Measurements from ENCODE around the gene MYH14. TPM values are rescaled to one million over a fixed set of nuclear protein-coding genes. Genes with fewer than 3 reads are reported as not detected.

The MYH14 gene
- total RNA-seq, 1 donor, result not detected

GRCh38 chr19:50167314-50167721, 36.1 kb upstream of the MYH14 start:
- no peak for DNase-seq (ENCODE audit: low read depth)
- no peak for TF ChIP-seq CTCF (IDR thresholded peaks at IDR 0.05; ENCODE audit: insufficient read depth, low read length)
- no peak overlapping the region for H3K4me3 ChIP-seq (ENCODE audit: low read depth, low read length)

GRCh38 chr19:50171752-50172151, 31.7 kb upstream of the MYH14 start:
- DNase-seq (ENCODE audit: low read depth), result no peak
- TF ChIP-seq CTCF (IDR thresholded peaks at IDR 0.05; ENCODE audit: insufficient read depth, low read length), result no peak
- no peak overlapping the region for H3K4me3 ChIP-seq (ENCODE audit: low read depth, low read length)

- no peak for DNase-seq (ENCODE audit: low read depth)
- no peak overlapping the region for H3K4me3 ChIP-seq (ENCODE audit: low read depth, low read length)
- no peak for TF ChIP-seq CTCF (IDR thresholded peaks at IDR 0.05; ENCODE audit: insufficient read depth, low read length)
Observed at GRCh38 chr19:50172726-50173125, 30.7 kb upstream of the MYH14 start.

- TF ChIP-seq CTCF (IDR thresholded peaks at IDR 0.05; ENCODE audit: insufficient read depth, low read length), result no peak
- no peak overlapping the region for H3K4me3 ChIP-seq (ENCODE audit: low read depth, low read length)
- DNase-seq (ENCODE audit: low read depth), result no peak
Observed at GRCh38 chr19:50173127-50173526, 30.3 kb upstream of the MYH14 start.

GRCh38 chr19:50174100-50174793, 29.2 kb upstream of the MYH14 start:
- no peak for DNase-seq (ENCODE audit: low read depth)
- no peak overlapping the region for H3K4me3 ChIP-seq (ENCODE audit: low read depth, low read length)
- TF ChIP-seq CTCF (IDR thresholded peaks at IDR 0.05; ENCODE audit: insufficient read depth, low read length), result no peak

- H3K4me3 ChIP-seq (ENCODE audit: low read depth, low read length), result no peak overlapping the region
- no peak for DNase-seq (ENCODE audit: low read depth)
- TF ChIP-seq CTCF (IDR thresholded peaks at IDR 0.05; ENCODE audit: insufficient read depth, low read length), result no peak
Observed at GRCh38 chr19:50175924-50176323, 27.5 kb upstream of the MYH14 start.

GRCh38 chr19:50176775-50177174, 26.6 kb upstream of the MYH14 start:
- TF ChIP-seq CTCF (IDR thresholded peaks at IDR 0.05; ENCODE audit: insufficient read depth, low read length), result no peak
- H3K4me3 ChIP-seq (ENCODE audit: low read depth, low read length), result no peak overlapping the region
- no peak for DNase-seq (ENCODE audit: low read depth)

All from fibroblast of the aortic adventitia (primary cell).